Measurements from ENCODE around the gene RAB20.

Gene RAB20

DNA sequence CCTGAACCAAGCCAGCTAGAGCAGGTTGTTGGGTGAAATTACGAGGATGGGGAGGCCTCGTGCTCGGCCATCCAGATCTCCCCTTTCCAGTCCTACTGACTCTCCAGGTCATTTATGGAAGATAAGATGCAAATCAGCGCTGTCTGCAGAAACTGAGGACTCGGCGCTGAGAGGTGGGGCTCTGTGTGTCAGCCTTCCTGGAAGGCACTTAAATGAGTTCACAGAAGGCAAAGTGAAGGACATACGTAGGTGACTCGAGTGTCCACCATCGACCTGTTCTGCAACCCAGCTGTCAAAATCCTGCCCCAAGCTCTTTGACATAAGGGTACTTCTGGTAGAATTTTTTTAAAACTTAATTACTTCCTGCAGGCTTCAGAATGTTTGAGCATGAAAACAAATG is 86.4 kb downstream of the RAB20 start:
- no peak overlapping the region for H3K27ac ChIP-seq
- intact Hi-C loops (cut with DNase I; ENCODE audit: low total_unique reads) = loop anchor here (10.0 kb wide), 1 partner anchor 90 kb away; the partner anchor contains the start of gene RAB20
- peaks cover 67 to 92% (median 75%) of the 10 kb centered on the region in 3 donors for H3K36me3 ChIP-seq
- no peak for DNase-seq
- peaks cover 0 to 32% (median 15%) of the 10 kb centered on the region in 4 donors for H3K4me1 ChIP-seq
- H3K9me3 ChIP-seq = no peaks in the 10 kb centered on the region
- TF ChIP-seq, protein P1, sequence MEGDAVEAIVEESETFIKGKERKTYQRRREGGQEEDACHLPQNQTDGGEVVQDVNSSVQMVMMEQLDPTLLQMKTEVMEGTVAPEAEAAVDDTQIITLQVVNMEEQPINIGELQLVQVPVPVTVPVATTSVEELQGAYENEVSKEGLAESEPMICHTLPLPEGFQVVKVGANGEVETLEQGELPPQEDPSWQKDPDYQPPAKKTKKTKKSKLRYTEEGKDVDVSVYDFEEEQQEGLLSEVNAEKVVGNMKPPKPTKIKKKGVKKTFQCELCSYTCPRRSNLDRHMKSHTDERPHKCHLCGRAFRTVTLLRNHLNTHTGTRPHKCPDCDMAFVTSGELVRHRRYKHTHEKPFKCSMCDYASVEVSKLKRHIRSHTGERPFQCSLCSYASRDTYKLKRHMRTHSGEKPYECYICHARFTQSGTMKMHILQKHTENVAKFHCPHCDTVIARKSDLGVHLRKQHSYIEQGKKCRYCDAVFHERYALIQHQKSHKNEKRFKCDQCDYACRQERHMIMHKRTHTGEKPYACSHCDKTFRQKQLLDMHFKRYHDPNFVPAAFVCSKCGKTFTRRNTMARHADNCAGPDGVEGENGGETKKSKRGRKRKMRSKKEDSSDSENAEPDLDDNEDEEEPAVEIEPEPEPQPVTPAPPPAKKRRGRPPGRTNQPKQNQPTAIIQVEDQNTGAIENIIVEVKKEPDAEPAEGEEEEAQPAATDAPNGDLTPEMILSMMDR (IDR thresholded peaks at IDR 0.05) = no peak
- no peaks in the 10 kb centered on the region for H3K27me3 ChIP-seq
- H3K4me3 ChIP-seq = no peak overlapping the region

DNA sequence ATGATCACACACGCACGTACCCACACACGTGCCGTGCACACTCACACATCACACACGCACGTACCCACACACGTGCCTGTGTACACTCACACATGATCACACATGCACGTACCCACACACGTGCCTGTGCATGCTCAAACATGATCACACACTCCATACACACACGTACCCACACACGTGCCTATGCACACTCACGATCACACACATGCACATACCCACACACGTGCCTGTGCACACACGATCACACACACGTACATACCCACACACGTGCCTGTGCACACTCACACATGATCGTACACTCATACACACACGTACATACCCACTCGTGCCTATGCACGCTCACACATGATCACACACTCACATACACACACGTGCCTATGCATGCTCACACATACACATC is 86.8 kb downstream of the RAB20 start:
- H3K9me3 ChIP-seq = no peaks in the 10 kb centered on the region
- DNase-seq = no peak
- TF ChIP-seq, protein P1 (IDR thresholded peaks at IDR 0.05) = no peak
- intact Hi-C loops (cut with DNase I; ENCODE audit: low total_unique reads) = loop anchor here (10.0 kb wide), 1 partner anchor 90 kb away; the partner anchor contains the start of gene RAB20
- H3K36me3 ChIP-seq = peaks cover 70 to 92% (median 75%) of the 10 kb centered on the region in 3 donors
- H3K27ac ChIP-seq = no peak overlapping the region
- H3K4me1 ChIP-seq = peaks cover 0 to 28% (median 14%) of the 10 kb centered on the region in 4 donors
- H3K4me3 ChIP-seq = no peak overlapping the region
- H3K27me3 ChIP-seq = no peaks in the 10 kb centered on the region

Data from tibial artery (tissue), 4 donors.